CD4-positive, alpha-beta T cell treated with Interleukin-15 for 4 hours (primary cell): ENCODE data around the gene NBPF1.

Experiments used
- DNase-seq: peaks from one replicate; pipeline ENCODE4 v3.0.0-alpha.2; 2020; ENCODE audit warnings: low spot score

The NBPF1 gene

GRCh38 chr1:16512624-16513411 is 100.5 kb downstream of the NBPF1 start:
- peak; percentile 13 for DNase-seq
